Stimulated activated CD8-positive, alpha-beta memory T cell treated with anti-CD3 and anti-CD28 coated beads, Interleukin-4, amount 100 ng/mL, for 4 hours (primary cell): ENCODE data around the gene ANKRD33.

Experiments used
- DNase-seq, 2 donors: peaks; one replicate each; pipeline ENCODE4 v3.0.0-alpha.2; 2020; ENCODE audit warnings: low read depth in 2 of 2, low spot score in 1 of 2

Gene ANKRD33

DNA sequence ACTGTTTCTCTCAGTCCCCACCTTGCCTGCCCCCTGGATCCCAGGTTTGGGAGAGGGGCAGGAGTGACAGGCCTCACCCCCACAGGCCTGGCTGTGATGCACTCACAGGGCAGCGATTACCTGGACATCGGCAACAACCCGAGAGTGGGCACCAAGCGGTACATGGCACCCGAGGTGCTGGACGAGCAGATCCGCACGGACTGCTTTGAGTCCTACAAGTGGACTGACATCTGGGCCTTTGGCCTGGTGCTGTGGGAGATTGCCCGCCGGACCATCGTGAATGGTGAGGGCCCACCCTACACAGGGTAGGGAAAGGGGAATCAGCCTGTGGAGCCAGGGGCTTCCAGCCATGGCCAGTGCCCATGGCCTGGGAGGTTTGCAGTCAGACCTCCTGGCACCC lies 28.0 kb downstream of the ANKRD33 start:
- DNase-seq: no peak

DNA sequence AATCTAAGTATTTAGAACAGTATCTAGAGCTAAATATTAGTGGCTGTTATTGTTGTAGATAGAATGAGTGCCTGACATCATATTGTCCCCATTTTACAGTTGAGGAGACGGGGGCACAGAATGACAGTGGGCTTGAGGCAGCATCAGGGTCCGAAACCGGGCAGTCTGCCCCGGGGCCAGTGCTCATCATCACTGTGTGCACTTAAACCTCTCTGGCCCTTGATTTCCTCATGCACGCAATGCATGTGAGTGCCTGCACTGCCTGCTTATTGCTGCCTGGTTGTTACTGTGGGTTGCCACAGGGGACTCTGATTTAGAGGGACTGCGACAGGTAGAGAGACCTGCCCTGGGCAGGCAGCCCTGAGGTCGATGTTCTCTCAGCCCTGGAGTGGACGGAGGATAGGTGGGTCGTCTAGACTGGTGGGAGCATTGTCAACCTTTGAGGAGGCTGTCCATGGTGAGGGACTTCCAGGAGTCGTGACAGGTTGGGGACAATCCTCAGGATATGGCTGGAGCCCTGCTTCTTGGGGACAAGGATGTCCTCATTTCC lies 29.2 kb downstream of the ANKRD33 start:
- no peak for DNase-seq

DNA sequence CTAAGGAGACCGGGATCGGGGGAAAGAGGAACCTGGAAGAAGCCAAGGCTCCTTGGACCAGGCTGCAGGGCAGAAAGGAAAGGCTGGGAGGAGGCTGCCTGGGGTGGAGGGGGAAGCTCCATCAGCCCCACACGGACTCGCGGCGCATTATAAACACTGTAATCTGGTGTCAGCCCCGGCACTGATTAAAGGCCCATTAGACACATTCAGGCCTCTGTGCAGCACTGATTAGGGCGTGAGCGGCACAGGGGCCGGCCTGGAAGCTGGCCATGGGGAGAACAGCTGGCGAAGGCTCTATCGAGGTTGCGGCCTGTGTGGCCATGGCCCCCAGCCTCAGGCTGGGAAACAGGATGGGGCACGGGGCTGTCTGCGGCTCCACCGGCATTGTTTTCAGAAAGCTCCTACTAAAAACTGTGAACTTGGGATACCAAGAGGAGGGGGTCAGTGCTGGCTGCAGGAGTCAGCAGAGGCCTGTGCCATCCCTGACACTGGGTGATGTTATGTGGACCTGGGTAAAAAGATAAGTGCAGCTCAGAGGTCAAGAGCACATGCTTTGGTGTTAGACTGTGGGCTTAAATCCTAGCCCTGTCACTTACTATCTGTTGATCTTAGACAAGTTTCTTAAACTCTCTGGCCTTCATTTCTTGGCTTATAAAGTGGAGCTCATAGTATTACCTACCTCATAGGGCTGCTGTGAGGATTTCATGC lies 30.0 kb downstream of the ANKRD33 start:
- no peak for DNase-seq

DNA sequence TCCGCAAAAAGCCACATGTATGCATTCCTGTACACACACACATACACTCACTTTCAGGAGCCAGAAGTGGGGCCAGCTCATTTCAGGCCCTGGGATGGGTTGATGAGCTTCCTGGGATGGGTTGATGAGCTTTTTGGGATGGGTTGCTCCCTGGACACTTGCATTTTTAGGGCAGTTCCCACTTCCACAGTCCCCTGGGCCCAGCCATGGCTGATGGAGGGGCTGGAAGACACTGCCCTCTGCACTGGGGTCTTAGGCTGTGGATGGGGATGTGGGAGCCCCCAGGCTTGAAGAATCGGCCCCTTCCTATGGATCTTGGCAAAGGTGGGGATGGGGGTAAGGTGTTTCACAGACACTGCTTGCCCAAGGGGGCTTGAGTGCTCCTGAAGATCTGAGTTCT lies 32.1 kb downstream of the ANKRD33 start:
- no peak for DNase-seq

DNA sequence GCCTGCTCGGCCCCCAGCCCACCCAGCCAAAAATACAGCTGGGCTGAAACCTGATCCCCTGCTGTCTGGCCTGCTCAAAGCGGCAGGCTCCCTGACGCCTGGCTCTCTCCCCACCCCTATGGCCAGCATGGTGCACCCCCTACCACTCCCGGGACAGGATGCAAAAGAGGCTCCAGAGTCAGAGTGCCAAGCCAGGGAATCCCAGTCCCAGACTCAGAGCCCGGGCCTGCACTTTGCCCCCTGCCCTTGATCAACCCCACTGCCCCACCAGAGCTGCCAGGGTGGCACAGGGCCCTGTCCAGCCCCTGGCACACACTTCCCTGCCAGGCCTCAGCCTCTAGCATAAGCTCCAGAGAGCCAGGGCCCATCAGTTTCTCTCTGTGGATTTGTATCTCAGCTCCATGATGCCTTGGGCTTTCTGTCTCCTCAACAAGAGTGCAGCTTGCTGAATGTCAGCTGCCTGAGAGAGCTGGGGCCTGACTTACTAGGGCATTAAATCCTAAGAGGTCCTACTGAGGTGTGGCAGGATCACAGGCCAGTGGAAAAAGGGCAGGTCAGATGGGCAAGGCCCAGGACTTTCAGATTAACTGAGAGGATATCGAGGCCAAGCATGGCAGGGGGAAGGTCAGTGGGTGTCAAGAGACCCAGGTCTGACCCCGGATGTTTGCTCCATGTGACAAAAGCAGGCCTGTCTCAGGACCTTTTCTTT lies 33.3 kb downstream of the ANKRD33 start:
- DNase-seq: no peak

DNA sequence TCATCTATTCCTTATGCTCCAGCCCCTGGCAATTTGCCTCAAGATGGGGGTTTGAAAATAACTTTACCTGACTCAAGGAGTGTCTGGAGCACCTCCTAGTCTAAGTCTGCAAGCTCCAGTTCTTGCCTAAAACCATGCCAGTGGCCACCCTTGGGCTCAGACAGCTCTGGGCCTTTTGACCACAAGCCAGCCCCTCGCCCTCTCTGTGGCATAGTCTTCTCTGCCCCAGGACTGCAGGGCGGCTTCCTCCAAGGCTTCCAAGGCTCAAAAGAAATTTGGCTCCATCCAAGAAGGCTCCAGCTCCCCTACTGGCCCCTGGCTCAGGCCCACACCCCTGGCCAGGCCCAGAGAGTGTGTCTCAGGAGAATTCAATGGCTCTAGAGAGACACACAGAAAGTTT lies 34.2 kb downstream of the ANKRD33 start:
- no peak for DNase-seq

DNA sequence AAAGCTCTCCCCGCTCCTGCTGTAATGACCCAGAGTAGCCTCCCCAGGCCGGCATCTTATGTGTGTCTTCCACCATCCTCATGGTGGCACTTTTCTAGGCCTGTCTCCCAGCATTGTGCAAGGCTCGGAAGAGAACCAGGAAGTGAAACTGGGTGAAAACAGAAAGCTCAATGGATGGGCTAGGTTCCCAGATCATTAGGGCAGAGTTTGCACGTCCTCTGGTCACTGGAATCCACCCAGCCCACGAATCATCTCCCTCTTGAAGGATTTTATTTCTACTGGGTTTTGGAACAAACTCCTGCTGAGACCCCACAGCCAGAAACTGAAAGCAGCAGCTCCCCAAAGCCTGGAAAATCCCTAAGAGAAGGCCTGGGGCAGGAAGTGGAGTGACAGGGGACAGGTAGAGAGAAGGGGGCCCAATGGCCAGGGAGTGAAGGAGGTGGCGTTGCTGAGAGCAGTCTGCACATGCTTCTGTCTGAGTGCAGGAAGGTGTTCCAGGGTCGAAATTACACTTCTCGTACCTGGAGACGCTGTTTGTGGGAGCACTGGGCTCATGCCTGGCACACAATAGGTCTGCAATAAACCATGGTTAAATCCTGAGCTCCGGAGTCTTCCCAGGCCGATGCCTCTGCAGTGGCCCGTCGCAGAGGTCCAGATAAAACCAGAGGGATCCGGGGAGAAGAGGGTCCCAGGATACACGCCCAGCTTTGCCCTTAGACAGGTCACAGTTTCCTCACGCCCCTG lies 35.0 kb downstream of the ANKRD33 start:
- DNase-seq: no peak

DNA sequence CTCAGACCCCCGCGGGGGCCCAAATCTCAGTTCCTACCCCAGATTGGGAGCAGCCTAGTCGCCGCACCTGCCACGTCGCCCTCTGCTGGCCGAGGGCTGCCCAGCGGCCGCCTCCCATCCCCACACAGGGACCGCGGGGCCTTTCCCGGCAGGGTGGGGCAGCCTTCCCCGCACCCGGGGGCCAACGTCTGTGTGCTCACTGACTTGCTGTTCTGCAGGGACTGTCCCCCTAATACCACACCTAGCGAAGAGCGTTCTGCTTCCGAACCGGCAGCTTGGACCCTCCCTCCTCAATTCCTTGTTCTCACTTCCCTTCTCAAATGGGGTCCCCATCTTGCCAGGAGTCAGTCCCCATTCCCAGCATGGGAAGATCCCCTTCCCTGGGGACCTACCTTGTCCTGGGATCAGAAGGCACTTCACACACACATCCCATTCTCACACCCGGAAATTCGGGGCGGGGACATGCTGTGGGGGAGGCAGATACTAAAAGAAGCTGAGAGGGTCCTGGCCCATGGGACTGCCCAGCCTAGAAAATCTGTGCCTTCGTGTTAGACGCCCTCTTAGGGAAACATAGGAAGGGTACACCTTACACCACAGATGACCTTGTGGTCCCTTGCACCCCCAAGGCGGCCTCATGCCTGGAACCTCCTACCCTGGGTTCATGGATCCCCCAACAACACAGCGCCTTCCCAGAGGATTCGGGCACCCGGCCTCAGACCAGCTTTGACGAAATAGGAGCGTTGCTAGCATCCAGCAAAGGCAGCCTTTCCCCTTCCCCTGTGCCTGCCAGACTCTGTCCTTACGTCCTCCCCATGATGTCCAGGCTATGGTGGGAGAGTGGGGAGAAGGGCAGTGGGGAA lies 35.8 kb downstream of the ANKRD33 start:
- DNase-seq: peak; percentile 24

DNA sequence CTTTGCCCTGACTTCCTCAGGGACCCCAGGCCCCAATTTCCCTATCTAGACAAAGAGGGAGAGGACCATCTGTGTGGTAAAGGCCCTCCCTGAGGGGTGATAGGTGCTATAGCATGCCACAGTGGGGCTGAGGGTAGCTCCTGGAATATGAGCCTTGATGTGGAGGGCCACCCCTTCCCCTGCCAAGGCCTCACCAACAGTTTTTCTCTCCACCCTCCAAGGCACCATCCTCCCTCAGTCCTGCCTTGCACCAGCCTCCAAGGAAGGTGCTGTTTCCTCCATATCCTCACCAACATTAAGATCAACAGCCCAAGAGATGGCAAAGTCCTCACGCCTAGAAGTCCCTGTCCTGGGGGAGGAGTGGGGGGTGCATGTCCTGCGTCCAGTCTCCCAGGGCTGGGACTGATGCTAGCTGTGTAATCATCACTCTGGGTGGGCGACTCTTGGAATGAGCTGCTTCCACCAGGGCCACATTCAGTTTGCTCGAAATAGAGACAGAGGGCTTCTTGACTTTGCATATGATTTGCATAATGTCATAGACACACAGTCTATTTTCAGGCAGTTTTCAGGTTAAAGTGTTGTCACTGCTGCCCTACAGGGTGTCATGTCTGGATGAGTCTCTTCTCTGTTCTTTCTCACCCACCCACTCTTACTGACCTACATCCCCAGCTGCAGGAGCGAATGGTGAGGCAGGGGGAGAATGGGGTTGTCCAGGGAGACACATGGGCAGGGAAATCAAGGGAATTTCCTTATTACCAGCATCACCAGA lies 36.8 kb downstream of the ANKRD33 start:
- no peak for DNase-seq

DNA sequence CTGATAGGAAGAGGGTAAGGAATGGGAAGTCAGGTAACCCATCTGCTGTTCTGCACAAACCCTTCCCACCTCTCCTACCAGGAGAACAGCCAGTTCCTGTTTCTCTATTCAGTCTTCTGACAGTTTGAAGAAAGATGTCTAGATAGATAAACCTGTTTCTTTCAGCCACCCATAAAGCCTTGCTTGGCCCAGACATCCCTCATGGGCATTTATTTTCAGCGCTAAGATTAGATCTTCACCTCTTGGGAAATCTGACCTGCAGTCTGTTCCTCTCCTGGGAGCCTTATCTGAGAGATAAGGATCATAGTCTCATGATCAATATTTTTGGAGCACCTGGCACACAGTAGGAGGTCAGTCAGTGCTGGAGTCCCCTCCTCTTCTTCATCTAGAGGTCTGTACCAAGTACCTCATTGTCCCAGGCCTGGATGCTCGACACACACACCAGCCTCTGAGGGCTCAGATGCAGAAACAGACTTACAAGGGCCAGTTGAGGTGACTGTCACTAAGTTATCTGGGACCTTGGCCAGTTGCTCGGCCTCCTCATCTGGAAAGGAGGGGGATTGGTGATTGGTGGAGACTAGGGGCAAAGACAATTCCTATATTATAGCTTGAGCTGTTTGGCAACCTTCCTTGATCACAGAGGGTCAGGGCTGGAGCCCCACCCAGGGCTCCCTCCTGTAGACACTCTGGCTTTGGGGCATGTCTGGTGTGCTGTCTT lies 37.6 kb downstream of the ANKRD33 start:
- no peak for DNase-seq

DNA sequence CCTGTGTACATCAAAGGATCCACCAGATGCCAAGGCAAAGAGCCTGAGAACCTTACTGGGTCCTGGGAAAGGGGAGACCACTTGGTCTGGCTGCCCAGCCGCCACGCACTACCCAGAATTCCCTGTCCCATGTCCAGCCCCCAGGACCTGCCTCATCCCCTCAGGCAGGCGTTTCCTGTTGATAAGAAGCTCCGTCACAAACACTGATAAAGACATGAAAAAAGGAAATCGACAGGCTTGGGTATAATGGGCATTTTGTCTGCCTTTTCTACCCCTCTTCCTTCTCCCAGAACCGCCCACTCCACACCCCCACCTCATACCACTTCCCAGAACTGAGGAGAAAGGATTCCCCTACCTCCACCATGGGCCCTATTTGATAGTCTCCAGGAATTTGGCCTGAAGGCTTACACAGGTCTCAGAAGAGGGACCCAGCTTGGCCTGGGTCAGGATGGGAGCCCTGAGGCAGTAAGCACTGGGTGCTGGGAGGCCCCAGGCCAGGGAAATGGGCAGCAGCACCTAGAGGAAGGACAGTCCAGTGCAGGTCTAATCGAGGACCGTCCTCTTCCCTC lies 38.2 kb downstream of the ANKRD33 start:
- DNase-seq: no peak

DNA sequence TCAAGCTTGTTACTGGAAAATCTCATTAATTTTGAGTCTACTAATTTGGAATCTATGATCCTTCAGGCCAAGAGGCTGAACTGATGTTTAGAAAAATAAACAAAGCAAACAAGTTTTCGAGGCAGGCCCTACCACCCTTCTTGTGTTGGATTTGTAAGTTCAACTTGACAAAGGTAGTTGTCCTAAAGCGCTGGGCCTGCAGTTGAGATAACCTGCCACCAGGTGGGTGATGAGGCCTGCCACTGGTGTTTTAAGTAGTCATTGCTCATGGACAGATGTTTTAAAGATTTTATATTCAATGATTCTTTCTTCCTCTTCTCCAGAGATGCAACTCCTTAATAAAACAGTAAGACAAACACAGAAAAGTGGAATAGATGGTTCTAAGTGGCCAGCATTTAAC lies 38.8 kb downstream of the ANKRD33 start:
- DNase-seq: peak in 1 of 2 donors; percentile 20

DNA sequence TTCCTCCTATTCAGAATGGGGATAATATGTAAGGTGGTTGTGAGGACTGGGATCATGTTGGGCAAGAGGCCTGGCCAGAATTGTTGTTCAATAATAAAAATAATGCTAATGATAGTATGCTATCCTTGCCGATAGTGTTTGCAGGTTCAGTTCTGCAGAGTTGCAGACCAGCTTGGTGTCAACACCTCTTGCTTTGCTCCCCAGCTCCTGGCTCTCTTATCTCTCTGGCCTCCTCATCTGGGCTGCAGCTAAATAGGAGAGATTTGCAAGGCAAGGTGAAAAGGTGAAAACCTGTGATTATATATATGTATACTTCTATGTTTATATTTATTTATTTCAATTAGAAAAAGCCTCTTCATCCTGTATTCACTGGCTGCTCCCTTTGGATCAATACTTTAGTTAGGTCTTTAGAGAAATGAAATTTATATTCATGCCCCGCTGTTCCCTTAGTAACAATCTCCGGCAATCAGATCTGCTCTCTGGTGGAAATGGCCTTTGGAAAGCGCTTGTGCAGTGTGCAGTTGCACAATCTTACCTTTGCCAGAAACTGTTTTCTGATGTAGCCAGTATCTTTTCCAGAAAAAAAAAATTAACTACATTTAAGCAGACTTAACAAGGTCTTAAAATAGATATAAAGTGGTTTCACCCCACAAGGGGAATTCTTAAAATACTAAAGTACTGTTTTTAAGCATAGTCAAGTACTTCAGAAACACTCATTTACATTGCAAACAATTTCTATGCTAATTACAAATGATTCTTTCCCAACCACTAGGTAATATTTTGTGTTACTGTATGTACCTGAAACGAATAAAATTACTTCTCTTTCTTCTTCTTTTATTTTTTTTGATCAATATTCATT lies 44.5 kb downstream of the ANKRD33 start:
- DNase-seq: no peak

DNA sequence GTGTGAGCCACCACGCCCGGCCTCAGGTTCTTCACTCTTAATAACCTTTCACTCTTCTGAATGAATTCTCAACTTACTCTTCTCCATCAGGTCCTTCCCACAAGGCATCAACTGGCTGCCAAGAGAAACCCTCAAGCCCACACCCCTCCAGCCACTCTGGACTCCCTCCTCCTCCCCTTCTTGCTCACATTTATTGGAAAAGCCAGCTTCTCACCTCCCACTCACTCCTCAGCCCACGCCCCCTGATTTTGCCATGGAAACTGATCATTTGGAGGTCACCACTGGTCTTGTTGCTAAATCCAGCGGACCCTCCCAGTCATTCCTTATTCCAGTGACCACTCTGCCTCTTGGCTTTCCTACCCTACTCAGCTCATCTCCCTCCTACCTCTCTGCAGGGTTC lies 46.2 kb downstream of the ANKRD33 start:
- DNase-seq: no peak

DNA sequence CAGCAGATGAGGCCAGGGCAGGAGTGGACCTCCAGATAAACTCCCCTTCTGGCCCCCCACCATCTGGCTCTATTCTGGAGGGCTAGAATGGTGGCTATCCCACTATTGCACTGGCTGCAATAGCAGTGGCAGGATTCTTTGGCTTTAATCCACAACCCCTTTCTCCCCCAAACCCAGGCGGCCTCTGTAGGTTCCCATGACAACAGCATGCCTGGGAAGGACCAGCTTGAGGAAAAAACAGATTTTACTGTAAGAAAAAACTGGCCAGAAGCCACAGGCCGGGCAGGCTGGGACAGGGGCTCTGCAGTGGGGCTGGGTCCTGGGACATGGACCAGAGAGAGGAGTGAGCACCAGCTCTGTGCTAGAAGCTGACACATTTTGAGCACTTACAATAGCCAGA lies 50.0 kb downstream of the ANKRD33 start:
- no peak for DNase-seq

DNA sequence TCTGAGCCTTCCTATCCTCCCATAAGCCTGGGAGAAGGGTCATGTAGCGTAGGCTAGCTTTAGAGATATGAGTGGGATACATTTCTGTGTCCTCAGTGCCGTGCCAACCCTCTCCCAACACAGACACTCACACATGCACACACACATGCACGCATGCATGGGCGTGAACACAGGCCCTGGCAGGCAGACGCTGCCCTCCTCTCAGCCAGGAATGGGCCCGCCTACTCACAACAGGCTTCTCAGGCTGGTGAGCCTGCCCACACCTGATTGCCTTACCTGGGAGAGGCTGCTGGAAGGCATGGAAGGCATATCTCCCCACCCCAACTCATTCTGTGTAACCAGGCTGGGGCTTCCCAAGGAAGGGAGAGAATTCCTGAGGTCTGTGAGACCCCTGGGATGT lies 50.8 kb downstream of the ANKRD33 start:
- no peak for DNase-seq

DNA sequence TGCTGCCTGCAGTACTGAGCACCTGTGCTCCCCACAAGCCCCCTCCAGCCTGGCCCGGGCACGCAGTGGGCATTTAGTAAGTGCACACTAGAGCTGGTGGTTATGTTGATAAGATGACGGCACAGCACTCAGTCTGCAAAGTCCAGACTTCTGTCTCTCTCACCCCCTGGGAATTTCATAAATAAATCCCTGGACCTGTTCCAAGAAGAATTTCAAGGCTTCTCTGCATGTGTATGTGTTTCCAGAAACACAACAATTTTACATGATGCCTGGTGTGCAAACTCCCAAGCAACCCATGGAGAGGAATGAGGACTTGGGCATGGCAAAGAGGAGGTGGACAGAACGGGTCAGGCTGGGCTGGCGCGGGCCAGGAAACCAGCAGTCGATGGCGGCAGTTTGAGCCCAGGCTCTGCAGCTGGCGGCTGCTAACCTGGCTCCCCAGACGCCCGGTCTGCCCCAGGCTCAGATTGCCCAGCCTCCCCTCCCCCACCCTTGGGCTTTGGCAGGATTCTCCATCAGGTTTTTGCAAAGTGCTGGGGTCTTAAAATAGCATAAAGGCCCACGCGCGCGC lies 53.2 kb downstream of the ANKRD33 start:
- DNase-seq: no peak
